IMR-90 (cell line): Measurements from ENCODE around the gene TSSK2. TPM values are rescaled to one million over a fixed set of nuclear protein-coding genes. Genes with fewer than 3 reads are reported as not detected.
A peak's percentile ranks its signal among the peaks of the same experiment; 100 is the strongest.

Source experiments
- ATAC-seq: fragments of 200-7000 bp; cut with Tn5 transposase; 2 replicates; pipeline ENCODE4 v1.9.1; 2020; ENCODE audit warnings: low read depth, mild to moderate bottlenecking, moderate library complexity
- BruUV-seq: library from RNA; stranded (reverse); fragments of 400-500 nt; replicated peaks from 2 replicates; lab custom pipeline; 2021; lab: Mats Ljungman, UMichigan
- CTCF ChIA-PET: fragments of 300-600 bp; formaldehyde crosslinking; extraction: SDS; loops from one replicate; lab custom pipeline; 2021; ENCODE audit warnings: antibody characterized with exemption; lab: Yijun Ruan, JAX
- POLR2A ChIA-PET: fragments of 300-600 bp; sonication (Branson Sonifier 250); formaldehyde crosslinking; loops from one replicate; lab custom pipeline; 2022; ENCODE audit warnings: antibody characterized with exemption; ENCODE audit not compliant: unreplicated experiment; lab: Charles Lee
- DNase-seq: peaks from one replicate; pipeline ENCODE4 v3.0.0; 2013
- H2AFZ ChIP-seq: replicated peaks from 2 replicates; pipeline ENCODE3; 2013; ENCODE audit warnings: low read length, mild to moderate bottlenecking; ENCODE audit not compliant: poor library complexity
- H2AK5ac ChIP-seq: 2 replicates; pipeline ENCODE4 v1.6.1; 2013; ENCODE audit warnings: low read depth, low read length, inconsistent platforms
- H2AK9ac ChIP-seq: replicated peaks from 2 replicates; pipeline ENCODE3; 2013; ENCODE audit warnings: mild to moderate bottlenecking, low read depth, low read length, moderate library complexity; ENCODE audit not compliant: poor library complexity
- H2BK120ac ChIP-seq: 2 replicates; pipeline ENCODE4 v1.6.1; 2013; ENCODE audit warnings: low read depth, low read length, inconsistent platforms
- H2BK15ac ChIP-seq: 3 replicates; pipeline ENCODE4 v1.6.1; 2013; ENCODE audit warnings: low read depth, low read length, inconsistent platforms
- H2BK20ac ChIP-seq: 2 replicates; pipeline ENCODE4 v1.6.1; 2013; ENCODE audit warnings: low read depth, mild to moderate bottlenecking, inconsistent platforms, low read length, moderate library complexity
- H2BK5ac ChIP-seq: 2 replicates; pipeline ENCODE4 v1.6.1; 2013; ENCODE audit warnings: mild to moderate bottlenecking, low read depth, low read length, inconsistent platforms; ENCODE audit not compliant: poor library complexity, severe bottlenecking
- H3K14ac ChIP-seq: replicated peaks from 2 replicates; pipeline ENCODE4 v1.6.1; 2013; ENCODE audit warnings: low read depth, low read length, inconsistent platforms
- H3K18ac ChIP-seq: 2 replicates; pipeline ENCODE4 v1.6.1; 2013; ENCODE audit warnings: low read depth, low read length, control low read depth
- H3K23ac ChIP-seq: 2 replicates; pipeline ENCODE4 v1.6.1; 2013; ENCODE audit warnings: low read depth, low read length, inconsistent platforms
- H3K27ac ChIP-seq: 2 replicates; pipeline ENCODE4 v1.5.1; 2013; ENCODE audit warnings: mild to moderate bottlenecking, control low read depth, low read length; ENCODE audit not compliant: insufficient read depth
- H3K27me3 ChIP-seq: 2 replicates; pipeline ENCODE4 v1.6.1; 2013; ENCODE audit warnings: low read length; ENCODE audit not compliant: control insufficient read depth, insufficient read depth
- H3K36me3 ChIP-seq: 2 replicates; pipeline ENCODE4 v1.6.1; 2013; ENCODE audit warnings: low read length, mixed read lengths; ENCODE audit not compliant: control insufficient read depth, insufficient read depth
- H3K4ac ChIP-seq: 2 replicates; pipeline ENCODE4 v1.6.1; 2013; ENCODE audit warnings: low read depth, low read length, inconsistent platforms
- H3K4me1 ChIP-seq: 2 replicates; pipeline ENCODE4 v1.6.1; 2013; ENCODE audit warnings: low read length, mixed read lengths; ENCODE audit not compliant: control insufficient read depth, insufficient read depth
- H3K4me2 ChIP-seq: 2 replicates; pipeline ENCODE4 v1.6.1; 2013; ENCODE audit warnings: low read depth, mild to moderate bottlenecking, control low read depth, low read length, moderate library complexity
- H3K4me3 ChIP-seq: 2 replicates; pipeline ENCODE4 v1.5.1; 2013; ENCODE audit warnings: low read depth, mild to moderate bottlenecking, control low read depth, low read length, moderate library complexity; ENCODE audit not compliant: insufficient read depth
- H3K56ac ChIP-seq: 2 replicates; pipeline ENCODE4 v1.6.1; 2013; ENCODE audit warnings: low read length, inconsistent platforms; ENCODE audit not compliant: insufficient read depth; ENCODE audit errors: extremely low read depth
- H3K79me1 ChIP-seq, 2 experiments: 2 replicates each; pipeline ENCODE4 v1.6.1; 2013; ENCODE audit warnings: low read length in 2 of 2, inconsistent platforms in 1 of 2, low read depth in 1 of 2
- H3K9ac ChIP-seq: 2 replicates; pipeline ENCODE4 v1.6.1; 2013; ENCODE audit warnings: low read depth, low read length, control low read depth
- H3K9me1 ChIP-seq: 2 replicates; pipeline ENCODE4 v1.6.1; 2013; ENCODE audit warnings: low read length, inconsistent platforms; ENCODE audit not compliant: insufficient read depth
- H3K9me3 ChIP-seq: 2 replicates; pipeline ENCODE4 v1.6.1; 2013; ENCODE audit warnings: low read length; ENCODE audit not compliant: control insufficient read depth, insufficient read depth
- H4K20me1 ChIP-seq: 2 replicates; pipeline ENCODE4 v1.6.1; 2013; ENCODE audit warnings: low read length, inconsistent platforms; ENCODE audit not compliant: insufficient read depth
- H4K5ac ChIP-seq: 2 replicates; pipeline ENCODE4 v1.6.1; 2013; ENCODE audit warnings: mild to moderate bottlenecking, low read depth, low read length, control low read depth
- H4K8ac ChIP-seq, 2 experiments: 2 replicates each; pipeline ENCODE4 v1.6.1; 2013; ENCODE audit warnings: low read depth in 2 of 2, low read length in 2 of 2, control low read depth in 1 of 2, inconsistent platforms in 1 of 2
- H4K91ac ChIP-seq: 2 replicates; pipeline ENCODE4 v1.6.1; 2013; ENCODE audit warnings: low read depth, low read length, inconsistent platforms; ENCODE audit not compliant: insufficient read depth
- CEBPB ChIP-seq: IDR thresholded peaks from 2 replicates; pipeline ENCODE4 v1.6.1; 2012; ENCODE audit warnings: low read depth, low read length, improper control_type of control experiment
- MAZ ChIP-seq: IDR thresholded peaks from 2 replicates; pipeline ENCODE4 v1.6.1; 2012; ENCODE audit warnings: low read depth, mild to moderate bottlenecking, low read length, improper control_type of control experiment, moderate library complexity, borderline replicate concordance
- RAD21 ChIP-seq: IDR thresholded peaks from 2 replicates; pipeline ENCODE4 v1.6.1; 2012; ENCODE audit warnings: low read length, improper control_type of control experiment
- whole genome bisulfite sequencing, 2 experiments: methylation state at CpG; one replicate each; pipeline versions ENCODE4 v1.1.5 to v1.1.7; 2013; ENCODE audit warnings: missing lambda C conversion rate in 2 of 2; ENCODE audit not compliant: insufficient read length in 1 of 2; ENCODE audit errors: extremely low coverage in 2 of 2; 5-methylcytosine and 5-hydroxymethylcytosine counted together
- dilution Hi-C: fragments of 300-500 bp; cut with HindIII; formaldehyde crosslinking; loops from one replicate; pipeline ENCODE4 v1.14.3; 2018; ENCODE audit warnings: low sequenced_read_pairs; ENCODE audit not compliant: unreplicated experiment
- in situ Hi-C: fragments of 300-500 bp; cut with MboI; formaldehyde crosslinking; loops from 3 replicates; pipeline ENCODE4 v1.14.3; 2019; ENCODE audit warnings: low sequenced_read_pairs, inconsistent platforms, mixed read lengths
- intact Hi-C: fragments of 100-400 bp; cut with micrococcal nuclease; formaldehyde crosslinking; loops from 2 replicates; pipeline ENCODE4 v1.10.0; 2022
- polyA plus RNA-seq, 3 experiments: library from polyadenylated mRNA; depleted of rRNA; stranded (reverse); fragments of >200 nt; gene quantifications; 2 replicates each; pipeline ENCODE4 v1.2.3, GENCODE V29; 2012; ENCODE audit warnings: low replicate concordance in 1 of 3
- total RNA-seq: library from RNA; depleted of rRNA; stranded (reverse); fragments of >200 nt; gene quantifications from 2 replicates; pipeline ENCODE4 v1.2.3, GENCODE V29; 2012

TSSK2 gene
- total and polyA plus RNA-seq, 2 of the 4 experiments (the other 2 are of a cell fraction), result not detected

GRCh38 chr22:19109198-19110063 lies 21.7 kb upstream of the TSSK2 start:
- no CpG with 5 or more reads among the region's 7 CpGs for WGBS, 2 experiments
- Histone ChIP-seq H4K91ac (no peak overlapping the region), H4K8ac (no peak overlapping the region), H3K79me1 (peaks cover 18 to 81% of the 10 kb centered on the region in 2 experiments), H3K9me3 (no peaks in the 10 kb centered on the region), H4K20me1 (peaks cover 85% of the 10 kb centered on the region), H3K56ac (no peak overlapping the region), H3K14ac (no peak overlapping the region), H3K9ac (no peak overlapping the region), H2BK120ac (no peak overlapping the region), H3K36me3 (no peaks in the 10 kb centered on the region), H3K27ac (no peak overlapping the region), H3K4me3 (no peak overlapping the region), H3K9me1 (peaks cover 32% of the 10 kb centered on the region), H2AK5ac (no peak overlapping the region), H3K18ac (no peak overlapping the region), H2BK5ac (no peak overlapping the region), H4K5ac (no peak overlapping the region), H2AK9ac (no peak overlapping the region), H3K4ac (no peak overlapping the region), H3K27me3 (no peaks in the 10 kb centered on the region), H3K4me2 (no peak overlapping the region), H3K4me1 (peaks cover 21% of the 10 kb centered on the region), H2BK20ac (no peak overlapping the region), H2BK15ac (no peak overlapping the region), H3K23ac (no peak overlapping the region), H2AFZ (no peak overlapping the region)
- intact Hi-C loops, result no loop called here
- POLR2A ChIA-PET, result no interaction called here
- TF ChIP-seq CEBPB (peak; percentile 84), RAD21 (no peak), MAZ (peak; percentile 31; the same call in 1 of the 2 replicates)
- ATAC-seq, result peak; percentile 38
- CTCF ChIA-PET, result no interaction called here
- in situ Hi-C loops, result no loop called here
- dilution Hi-C loops, result no loop called here
- no TSS peak for BruUV-seq
- DNase-seq, result peak; percentile 64
